Measurements from ENCODE around the gene PDE4A.
A peak's percentile ranks its signal among the peaks of the same experiment; 100 is the strongest.
"Not testable (repeated sequence)": the region's sequence is repeated elsewhere in the genome, so short reads cannot be mapped to it uniquely, and the experiment has no call there.

The PDE4A gene

GRCh38 chr19:10420444-10421239 is at the start of gene PDE4A:
TSS of gene PDE4A (plus strand) at chr19:10420538. CDS start at chr19:10420765, 227 bp downstream.
- DNase-seq = no peak

- no peak for DNase-seq
These were observed 47.6 kb upstream of the PDE4A start for GRCh38 chr19:10372690-10373089.

- no peak for DNase-seq
These were observed 45.4 kb upstream of the PDE4A start for GRCh38 chr19:10374931-10375330.

GRCh38 chr19:10377140-10377640 is 43.1 kb upstream of the PDE4A start:
- not testable (repeated sequence) for DNase-seq

DNA sequence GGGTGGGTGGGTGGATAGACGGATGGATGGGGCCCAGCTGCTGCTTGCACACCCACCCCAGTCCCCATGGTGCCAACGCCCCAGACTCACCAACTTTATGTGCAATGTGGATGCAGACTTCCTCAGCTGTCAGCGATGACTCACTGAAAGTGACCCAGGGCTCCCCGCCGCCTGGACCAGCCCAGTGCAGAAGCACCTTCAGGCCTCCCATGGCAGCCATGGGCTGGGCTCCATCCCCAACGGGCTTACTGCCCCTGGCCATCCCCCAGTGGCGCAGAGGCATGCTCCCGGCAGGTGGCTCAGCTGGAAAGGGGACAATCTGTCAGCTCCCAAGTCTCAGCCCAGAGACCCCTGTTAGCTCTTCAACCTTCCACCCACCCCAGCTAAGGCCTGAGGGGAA is 42.2 kb upstream of the PDE4A start:
- no peak for DNase-seq

DNA sequence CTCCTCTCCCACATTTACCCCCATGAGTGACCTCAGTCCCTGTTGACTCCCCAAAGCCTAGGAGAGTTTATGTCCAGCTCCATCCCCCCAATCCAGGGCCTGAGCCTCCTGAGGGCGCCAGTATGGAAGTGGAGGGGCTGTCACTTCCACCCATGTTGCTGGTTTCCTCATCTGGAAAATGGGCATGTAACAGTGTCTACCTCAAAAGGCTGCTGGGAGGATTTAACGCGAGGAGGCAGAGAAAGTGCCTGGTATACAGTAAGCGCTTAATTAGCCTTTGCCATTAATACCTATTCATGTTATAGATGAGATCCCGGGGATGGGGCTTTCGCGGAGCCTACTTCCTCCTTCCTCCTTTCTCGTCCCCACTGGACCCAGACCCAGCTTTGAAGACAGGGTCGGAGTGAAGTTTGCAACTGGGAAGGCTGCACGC is 40.4 kb upstream of the PDE4A start:
- DNase-seq = no peak

DNA sequence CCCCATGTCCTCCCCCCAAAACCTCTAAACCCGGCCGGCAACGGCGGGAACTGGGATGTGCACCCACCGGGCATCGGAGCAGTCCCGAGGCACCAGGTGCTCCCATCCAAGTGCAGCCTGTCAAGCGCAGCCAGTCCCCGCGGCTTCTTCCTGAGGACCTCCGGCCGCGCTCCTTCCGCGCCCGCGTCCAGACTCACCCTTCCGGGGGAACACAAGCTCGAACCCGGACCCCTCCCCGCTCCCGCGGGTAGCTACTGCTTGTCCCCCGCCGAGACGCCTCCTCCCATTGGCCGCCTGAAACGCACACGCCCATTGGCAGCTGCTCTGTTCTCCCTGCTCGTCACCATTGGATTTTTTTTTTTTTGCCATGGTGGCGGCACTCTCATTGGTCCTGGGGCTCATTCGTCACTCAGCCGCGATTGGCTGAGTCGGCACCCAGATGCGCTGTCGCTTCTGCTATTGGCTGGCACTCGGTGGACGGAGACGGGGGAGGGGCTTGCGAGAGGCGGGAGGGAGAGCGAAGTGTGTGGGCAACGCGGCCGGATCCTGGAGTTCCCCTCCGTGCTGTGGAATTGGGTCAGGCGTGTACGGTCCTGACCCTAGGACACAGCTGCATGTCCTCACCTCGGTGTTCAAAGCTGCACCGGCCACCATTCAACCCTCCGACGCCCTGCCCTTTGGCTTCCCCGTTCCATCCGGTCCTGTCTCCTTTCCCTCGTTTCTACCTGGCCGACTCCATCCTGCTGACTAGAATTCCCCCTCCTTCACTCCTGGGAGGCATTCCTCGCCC is 39.8 kb upstream of the PDE4A start, which contains the start of gene TYK2:
Gene TYK2, minus strand, starts transcription at position 260 of the 790 bp plus-strand sequence. CDS start 2,166 bp downstream, outside the sequence.
- DNase-seq = peak; percentile 98

- DNase-seq = not testable (repeated sequence)
These were observed 37.2 kb upstream of the PDE4A start for GRCh38 chr19:10383223-10383499.

DNA sequence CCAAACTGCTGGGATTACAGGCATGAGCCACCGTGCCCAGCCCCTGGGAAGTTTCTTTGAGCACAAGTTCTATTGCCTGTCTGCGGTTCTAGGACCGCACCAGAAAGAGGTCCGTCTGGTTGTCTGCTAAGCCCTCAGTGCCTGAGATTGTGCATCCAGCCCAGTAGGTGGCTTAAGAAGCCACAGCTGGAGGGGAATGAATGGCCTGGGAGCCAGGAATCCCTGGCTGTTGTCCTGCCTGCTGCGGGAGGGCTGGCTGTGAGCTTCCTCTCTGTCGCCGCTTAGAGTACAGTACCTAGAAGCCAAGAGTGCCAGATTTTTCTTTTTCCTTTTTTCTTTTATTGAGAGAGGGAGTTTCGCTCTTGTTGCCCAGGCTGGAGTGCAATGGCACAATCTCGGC is 35.8 kb upstream of the PDE4A start:
- DNase-seq = no peak

DNA sequence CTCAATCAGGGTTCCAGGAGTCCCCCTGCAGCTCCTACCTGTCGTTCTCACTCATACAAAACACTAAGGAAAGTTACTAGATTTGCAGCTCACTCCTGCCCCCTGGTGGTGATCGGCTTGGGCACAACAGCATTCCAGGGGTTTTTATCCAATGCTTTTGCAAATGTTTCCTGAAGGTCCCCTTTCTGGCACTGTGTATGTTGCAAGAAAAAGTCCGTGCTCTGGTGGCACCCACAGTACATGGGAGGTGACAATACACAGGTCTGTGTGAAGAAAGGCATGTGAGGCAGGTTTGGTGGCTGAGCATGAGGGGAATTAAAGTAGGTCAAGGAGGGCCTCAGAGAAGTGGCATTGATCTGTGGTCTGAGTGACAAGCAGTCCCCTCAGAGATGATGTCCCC is 31.4 kb upstream of the PDE4A start:
- DNase-seq = peak; percentile 84

DNA sequence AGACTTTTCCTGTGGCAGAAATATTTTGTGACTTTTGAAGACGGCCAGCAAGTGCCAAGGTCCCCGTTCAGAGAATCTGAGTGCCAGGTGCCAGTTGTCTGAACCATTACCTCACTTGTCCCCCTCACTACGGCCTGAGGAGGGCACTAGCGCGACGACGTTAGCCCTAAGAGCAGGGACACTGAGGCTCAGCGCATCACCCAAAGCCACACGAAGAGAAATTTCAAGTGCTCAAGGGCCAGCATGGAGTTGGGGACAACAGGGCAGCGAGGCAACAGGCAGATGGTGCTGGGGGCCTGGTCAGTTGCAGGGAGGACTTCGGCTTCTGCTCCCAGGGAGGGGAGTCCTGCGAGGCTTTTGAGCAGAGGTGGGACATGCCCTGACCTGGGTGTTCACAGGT is 30.5 kb upstream of the PDE4A start:
- DNase-seq = no peak

GRCh38 chr19:10390652-10391286 is 29.6 kb upstream of the PDE4A start:
- DNase-seq = peak; percentile 36

DNA sequence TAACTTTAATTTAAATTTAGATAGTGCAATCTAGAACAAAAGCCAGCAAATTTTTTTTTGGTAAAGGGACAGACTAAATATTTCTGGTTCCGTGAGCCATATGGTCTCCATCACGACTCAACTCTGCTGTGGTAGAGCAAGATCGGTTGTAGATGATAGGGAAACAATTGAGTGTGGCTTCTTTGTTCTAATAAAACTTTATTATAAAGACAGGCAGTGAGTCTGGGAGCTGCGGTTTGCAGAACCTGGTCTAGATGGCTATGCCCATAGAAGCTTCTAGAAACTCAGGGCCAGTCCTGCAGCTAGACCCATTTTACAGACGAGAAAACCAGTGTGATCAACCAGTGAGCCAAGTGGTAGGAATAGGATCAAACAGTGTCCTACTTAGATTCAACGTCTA is 28.2 kb upstream of the PDE4A start:
- DNase-seq = no peak

DNA sequence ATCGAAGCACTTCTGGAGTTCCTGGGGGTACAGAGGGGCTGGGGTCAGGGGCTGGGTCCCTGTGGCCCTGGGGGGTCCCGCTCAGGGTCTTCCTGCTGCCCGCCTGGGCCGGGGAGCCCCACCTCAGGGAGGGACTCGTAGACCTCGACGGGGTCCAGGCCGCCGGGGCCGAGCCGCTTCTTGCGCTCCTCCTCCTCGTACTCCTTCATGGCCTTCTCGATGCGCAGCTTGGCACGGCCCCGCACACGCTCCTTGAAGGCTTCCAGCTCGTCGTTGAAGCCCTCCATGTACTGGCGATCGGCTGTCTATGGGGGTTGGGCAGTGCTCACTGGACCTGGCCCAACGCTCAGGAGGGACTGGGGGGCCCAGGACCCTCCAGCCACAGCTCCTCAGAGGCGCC is 27.2 kb upstream of the PDE4A start:
- no peak for DNase-seq

DNA sequence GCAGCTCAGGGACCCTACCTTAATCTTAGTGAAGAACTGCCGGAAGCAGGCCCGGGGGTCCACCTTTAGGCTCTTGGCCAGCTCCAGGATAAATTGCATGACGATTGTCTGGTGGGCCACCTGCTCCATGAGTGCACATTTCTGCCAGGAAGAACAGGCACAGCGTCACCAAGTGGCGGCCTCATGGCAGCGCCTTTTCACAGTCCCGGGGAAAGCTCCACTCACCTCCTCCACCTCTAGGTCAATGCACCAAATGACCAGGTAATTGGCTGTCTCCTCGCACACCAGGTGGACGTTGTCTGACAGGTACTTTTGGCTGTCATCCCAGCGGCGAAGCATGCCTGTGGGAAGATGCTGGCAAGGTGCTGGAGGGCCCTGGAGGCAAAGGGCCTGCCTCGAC is 25.3 kb upstream of the PDE4A start:
- no peak for DNase-seq

GRCh38 chr19:10395436-10395835 is 24.9 kb upstream of the PDE4A start:
- DNase-seq = no peak

DNA sequence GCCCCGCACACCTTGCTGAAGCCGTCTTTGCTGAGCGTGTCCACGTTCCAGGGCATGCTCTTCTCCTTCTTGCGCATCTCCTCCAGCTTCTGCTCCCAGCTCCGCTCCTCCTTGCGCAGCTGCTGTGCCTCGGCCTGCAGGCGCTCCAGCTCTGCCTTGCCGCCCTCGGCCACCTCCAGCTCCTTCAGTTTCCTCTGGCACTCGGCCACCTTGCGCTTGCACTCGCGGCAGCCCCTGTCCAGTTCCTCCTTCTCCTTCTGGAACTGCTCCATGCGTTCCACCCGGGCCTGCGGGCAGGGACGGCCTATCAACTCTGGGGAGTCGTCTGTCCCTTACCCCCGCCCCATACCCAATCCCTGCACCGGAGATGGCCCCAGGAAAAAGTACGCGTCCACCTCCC is 24.4 kb upstream of the PDE4A start:
- DNase-seq = no peak

DNA sequence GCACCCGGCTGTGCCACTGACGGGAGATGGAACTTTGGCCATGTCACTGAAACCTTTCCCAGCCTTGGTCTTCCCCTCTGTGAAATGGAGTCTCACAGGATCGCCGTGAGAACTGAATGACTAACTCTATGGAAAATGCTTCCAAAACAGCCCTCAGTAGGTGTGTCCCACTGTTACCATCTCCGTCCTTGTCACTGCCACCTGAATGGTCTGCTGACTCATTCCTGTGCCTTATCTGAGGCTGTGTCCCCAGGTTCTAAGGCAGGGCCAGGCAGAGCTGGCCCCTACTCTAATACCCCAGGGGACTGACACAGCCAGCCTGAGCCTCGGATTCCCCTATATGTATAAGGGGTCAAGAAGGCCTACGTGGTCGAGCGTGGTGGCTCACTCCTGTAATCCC is 21.5 kb upstream of the PDE4A start:
- no peak for DNase-seq

- DNase-seq = not testable (repeated sequence)
These were observed 21.0 kb upstream of the PDE4A start for GRCh38 chr19:10399340-10399739.

GRCh38 chr19:10399878-10400277 is 20.5 kb upstream of the PDE4A start:
- no peak for DNase-seq

GRCh38 chr19:10402441-10403038 is 17.8 kb upstream of the PDE4A start:
- no peak for DNase-seq

- DNase-seq = peak; percentile 97
These were observed 17.0 kb upstream of the PDE4A start, which contains the start of gene CDC37 for GRCh38 chr19:10403137-10404021. TSS of gene CDC37 (minus strand) at chr19:10403542. CDS start at chr19:10403479, 63 bp downstream.

All from midbrain (tissue), 1 donor.